Measurements from ENCODE around the gene GULP1. TPM values are rescaled to one million over a fixed set of nuclear protein-coding genes. Genes with fewer than 3 reads are reported as not detected.

Gene GULP1
- total RNA-seq, 1 donor from 2014 or later, result 39.4 TPM

DNA sequence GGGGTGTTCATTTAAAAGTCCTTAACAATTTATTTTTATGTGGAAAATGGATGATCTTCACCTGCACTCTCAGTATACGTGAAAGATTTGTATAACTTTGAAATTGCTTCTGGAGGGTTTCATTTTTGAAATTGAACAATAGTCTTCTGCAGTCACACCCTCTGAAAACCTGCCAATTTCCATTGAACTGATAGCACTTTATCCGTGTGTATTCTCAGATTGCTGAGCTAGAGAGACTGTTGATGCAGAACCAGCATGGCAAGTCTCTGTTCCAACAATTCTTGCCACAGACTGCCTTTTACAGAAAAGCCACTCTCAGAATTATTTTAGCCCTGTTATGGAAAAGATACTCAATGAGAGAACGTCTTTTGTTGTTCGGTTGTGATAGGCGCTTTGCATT, 6.6 kb upstream of the GULP1 start:
- no peaks in the 10 kb centered on the region for H3K36me3 ChIP-seq (ENCODE audit: insufficient read depth, low read length)
- TF ChIP-seq, protein P1, sequence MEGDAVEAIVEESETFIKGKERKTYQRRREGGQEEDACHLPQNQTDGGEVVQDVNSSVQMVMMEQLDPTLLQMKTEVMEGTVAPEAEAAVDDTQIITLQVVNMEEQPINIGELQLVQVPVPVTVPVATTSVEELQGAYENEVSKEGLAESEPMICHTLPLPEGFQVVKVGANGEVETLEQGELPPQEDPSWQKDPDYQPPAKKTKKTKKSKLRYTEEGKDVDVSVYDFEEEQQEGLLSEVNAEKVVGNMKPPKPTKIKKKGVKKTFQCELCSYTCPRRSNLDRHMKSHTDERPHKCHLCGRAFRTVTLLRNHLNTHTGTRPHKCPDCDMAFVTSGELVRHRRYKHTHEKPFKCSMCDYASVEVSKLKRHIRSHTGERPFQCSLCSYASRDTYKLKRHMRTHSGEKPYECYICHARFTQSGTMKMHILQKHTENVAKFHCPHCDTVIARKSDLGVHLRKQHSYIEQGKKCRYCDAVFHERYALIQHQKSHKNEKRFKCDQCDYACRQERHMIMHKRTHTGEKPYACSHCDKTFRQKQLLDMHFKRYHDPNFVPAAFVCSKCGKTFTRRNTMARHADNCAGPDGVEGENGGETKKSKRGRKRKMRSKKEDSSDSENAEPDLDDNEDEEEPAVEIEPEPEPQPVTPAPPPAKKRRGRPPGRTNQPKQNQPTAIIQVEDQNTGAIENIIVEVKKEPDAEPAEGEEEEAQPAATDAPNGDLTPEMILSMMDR (IDR thresholded peaks at IDR 0.05; ENCODE audit: insufficient read depth, low read depth, low read length), result no peak
- no peak for TF ChIP-seq EZH2 (IDR thresholded peaks at IDR 0.05; ENCODE audit: insufficient read depth, low read length)
- Mint-ChIP-seq H3K4me3 (ENCODE audit: unreplicated experiment) (no peak overlapping the region), H3K27me3 (ENCODE audit: low read depth, unreplicated experiment) (no peaks in the 10 kb centered on the region), H3K27ac (ENCODE audit: unreplicated experiment) (no peak overlapping the region), H3K36me3 (ENCODE audit: low read depth, unreplicated experiment) (no peaks in the 10 kb centered on the region), H3K4me1 (ENCODE audit: low read depth, unreplicated experiment) (no peaks in the 10 kb centered on the region), H3K9me3 (ENCODE audit: unreplicated experiment) (peaks cover 2% of the 10 kb centered on the region)
- no peak overlapping the region for H2AFZ ChIP-seq (ENCODE audit: low read depth, low read length)
- FAIRE-seq, result no peak
- no peaks in the 10 kb centered on the region for H3K79me2 ChIP-seq (ENCODE audit: insufficient read depth, low read length)
- H4K20me1 ChIP-seq (ENCODE audit: insufficient read depth, low read length), result no peaks in the 10 kb centered on the region
- no peak overlapping the region for H3K4me2 ChIP-seq (ENCODE audit: low read length)
- H3K27me3 ChIP-seq (ENCODE audit: insufficient read depth, low read length), result no peaks in the 10 kb centered on the region
- H3K9ac ChIP-seq (ENCODE audit: low read length), result no peak overlapping the region
- H3K4me3 ChIP-seq (ENCODE audit: insufficient read depth, low read depth, low read length), result no peak overlapping the region
- H3K4me1 ChIP-seq (ENCODE audit: insufficient read depth, low read length), result no peaks in the 10 kb centered on the region
- H3K27ac ChIP-seq (ENCODE audit: low read depth, low read length), result no peak overlapping the region
- no peaks in the 10 kb centered on the region for H3K9me3 ChIP-seq (ENCODE audit: insufficient read depth, low read depth, low read length)
- DNase-seq (ENCODE audit: low read depth), result no peak

DNA sequence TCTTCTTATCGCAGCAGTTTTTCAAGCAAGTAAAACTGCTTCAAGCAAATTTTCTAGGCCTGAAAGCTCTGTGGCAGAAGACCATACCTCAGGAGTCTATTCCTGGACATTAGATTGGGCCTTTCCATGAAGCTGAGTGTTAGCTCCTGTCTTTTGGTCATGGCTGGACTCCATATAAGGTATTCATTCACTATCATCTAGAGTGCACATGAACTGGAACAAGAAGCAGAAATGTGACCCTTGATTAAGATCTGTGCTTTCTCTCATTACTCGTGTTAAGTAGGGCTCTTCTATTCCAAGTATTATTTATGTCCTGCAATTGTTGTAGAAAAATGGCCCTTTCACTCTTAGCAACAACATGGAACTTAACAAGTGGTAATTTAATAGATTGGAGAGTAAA, 5.9 kb upstream of the GULP1 start:
- Histone ChIP-seq H2AFZ (ENCODE audit: low read depth, low read length) (no peak overlapping the region), H4K20me1 (ENCODE audit: insufficient read depth, low read length) (no peaks in the 10 kb centered on the region), H3K4me3 (ENCODE audit: insufficient read depth, low read depth, low read length) (no peak overlapping the region), H3K9ac (ENCODE audit: low read length) (no peak overlapping the region), H3K36me3 (ENCODE audit: insufficient read depth, low read length) (no peaks in the 10 kb centered on the region), H3K79me2 (ENCODE audit: insufficient read depth, low read length) (no peaks in the 10 kb centered on the region), H3K4me2 (ENCODE audit: low read length) (no peak overlapping the region), H3K9me3 (ENCODE audit: insufficient read depth, low read depth, low read length) (no peaks in the 10 kb centered on the region), H3K4me1 (ENCODE audit: insufficient read depth, low read length) (no peaks in the 10 kb centered on the region), H3K27me3 (ENCODE audit: insufficient read depth, low read length) (no peaks in the 10 kb centered on the region), H3K27ac (ENCODE audit: low read depth, low read length) (no peak overlapping the region)
- H3K4me1 Mint-ChIP-seq (ENCODE audit: low read depth, unreplicated experiment), result peaks cover 3% of the 10 kb centered on the region
- H3K27ac Mint-ChIP-seq (ENCODE audit: unreplicated experiment), result no peak overlapping the region
- FAIRE-seq (no peak), DNase-seq (ENCODE audit: low read depth) (no peak)
- peaks cover 2% of the 10 kb centered on the region for H3K9me3 Mint-ChIP-seq (ENCODE audit: unreplicated experiment)
- no peaks in the 10 kb centered on the region for H3K36me3 Mint-ChIP-seq (ENCODE audit: low read depth, unreplicated experiment)
- H3K27me3 Mint-ChIP-seq (ENCODE audit: low read depth, unreplicated experiment), result no peaks in the 10 kb centered on the region
- TF ChIP-seq EZH2 (IDR thresholded peaks at IDR 0.05; ENCODE audit: insufficient read depth, low read length), result no peak
- TF ChIP-seq, protein P1 (IDR thresholded peaks at IDR 0.05; ENCODE audit: insufficient read depth, low read depth, low read length), result no peak
- H3K4me3 Mint-ChIP-seq (ENCODE audit: unreplicated experiment), result peak overlapping the region; percentile 60

DNA sequence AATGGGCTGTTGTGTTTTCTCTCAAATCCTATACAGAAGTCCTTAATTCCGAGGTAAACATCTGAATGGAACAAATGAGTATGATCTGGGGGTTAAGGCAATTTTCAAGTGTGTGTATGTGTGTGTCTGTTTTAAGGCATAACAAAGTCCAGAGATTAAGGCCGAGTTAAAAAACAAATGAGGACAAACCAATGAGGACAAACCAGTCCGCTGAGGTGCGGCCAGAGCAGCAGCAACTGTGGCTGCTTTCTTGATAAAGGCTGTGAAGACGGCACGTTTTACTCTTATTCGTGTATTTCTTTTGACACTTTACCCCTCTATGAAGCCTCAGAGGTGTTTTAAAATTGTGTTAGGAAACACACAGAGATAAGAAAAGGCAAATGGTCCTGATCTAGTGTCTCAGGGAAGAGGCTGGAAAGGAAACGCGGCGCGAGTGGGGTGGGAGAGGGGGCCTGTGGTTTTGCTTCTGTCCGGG, 495 bp upstream of the GULP1 start:
- H3K27ac ChIP-seq (ENCODE audit: low read depth, low read length), result peak overlapping the region; percentile 80
- Mint-ChIP-seq H3K4me3 (ENCODE audit: unreplicated experiment) (peak overlapping the region; percentile 99), H3K27ac (ENCODE audit: unreplicated experiment) (peak overlapping the region; percentile 79), H3K36me3 (ENCODE audit: low read depth, unreplicated experiment) (no peaks in the 10 kb centered on the region), H3K4me1 (ENCODE audit: low read depth, unreplicated experiment) (peaks cover 11% of the 10 kb centered on the region), H3K27me3 (ENCODE audit: low read depth, unreplicated experiment) (no peaks in the 10 kb centered on the region), H3K9me3 (ENCODE audit: unreplicated experiment) (no peaks in the 10 kb centered on the region)
- no peaks in the 10 kb centered on the region for H3K27me3 ChIP-seq (ENCODE audit: insufficient read depth, low read length)
- peaks cover 30% of the 10 kb centered on the region for H3K79me2 ChIP-seq (ENCODE audit: insufficient read depth, low read length)
- TF ChIP-seq, protein P1 (IDR thresholded peaks at IDR 0.05; ENCODE audit: insufficient read depth, low read depth, low read length), result no peak
- TF ChIP-seq EZH2 (IDR thresholded peaks at IDR 0.05; ENCODE audit: insufficient read depth, low read length), result no peak
- DNase-seq (ENCODE audit: low read depth) (peak; percentile 2), FAIRE-seq (no peak)
- H3K9ac ChIP-seq (ENCODE audit: low read length), result peak overlapping the region; percentile 89
- no peaks in the 10 kb centered on the region for H3K9me3 ChIP-seq (ENCODE audit: insufficient read depth, low read depth, low read length)
- no peaks in the 10 kb centered on the region for H4K20me1 ChIP-seq (ENCODE audit: insufficient read depth, low read length)
- H3K36me3 ChIP-seq (ENCODE audit: insufficient read depth, low read length), result no peaks in the 10 kb centered on the region
- H3K4me2 ChIP-seq (ENCODE audit: low read length), result peak overlapping the region; percentile 91
- peak overlapping the region; percentile 84 for H3K4me3 ChIP-seq (ENCODE audit: insufficient read depth, low read depth, low read length)
- peak overlapping the region; percentile 83 for H2AFZ ChIP-seq (ENCODE audit: low read depth, low read length)
- H3K4me1 ChIP-seq (ENCODE audit: insufficient read depth, low read length), result peaks cover 23% of the 10 kb centered on the region

All from astrocyte (in vitro differentiated cells and primary cell).